Gastrocnemius medialis (tissue), 4 donors: Measurements from ENCODE around the gene KLF7. TPM values are rescaled to one million over a fixed set of nuclear protein-coding genes. Genes with fewer than 3 reads are reported as not detected.

ENCODE experiments used
- ATAC-seq, 2 donors: fragments of 150-250 bp; one replicate each; pipeline ENCODE4 v1.9.1; 2016
- DNase-seq, 2 donors: peaks; one replicate each; pipeline ENCODE4 v3.0.0-alpha.2; 2019
- H3K27ac ChIP-seq, 4 donors: fragments of 200-600 bp; sonication (generic); 1 replicate in 1 of 4; 2 replicates in 3 of 4; pipeline ENCODE4 v1.5.1; 2016 to 2018; ENCODE audit warnings: mild to moderate bottlenecking in 2 of 4, moderate library complexity in 1 of 4
- H3K27me3 ChIP-seq, 3 donors: fragments of 200-600 bp; sonication (generic) in 2 of 3; 1 replicate in 1 of 3; 2 replicates in 2 of 3; pipeline versions ENCODE4 v1.5.1 to v1.6.0; 2016 to 2019; ENCODE audit warnings: mild to moderate bottlenecking in 1 of 3, moderate library complexity in 1 of 3
- H3K36me3 ChIP-seq, 2 donors: fragments of 200-600 bp; sonication (generic) in 1 of 2; one replicate each; pipeline ENCODE4 v1.5.1; 2017 to 2018
- H3K4me1 ChIP-seq, 2 donors: fragments of 200-600 bp; sonication (generic) in 1 of 2; one replicate each; pipeline ENCODE4 v1.5.1; 2016 to 2017; ENCODE audit warnings: mild to moderate bottlenecking in 2 of 2
- H3K4me3 ChIP-seq, 4 donors: fragments of 200-600 bp; sonication (generic) in 3 of 4; 1 replicate in 1 of 4; 2 replicates in 3 of 4; pipeline ENCODE4 v1.5.1; 2016 to 2019; ENCODE audit warnings: mild to moderate bottlenecking in 2 of 4
- H3K9me3 ChIP-seq, 3 donors: fragments of 200-600 bp; sonication (generic) in 2 of 3; 1 replicate in 1 of 3; 2 replicates in 2 of 3; pipeline ENCODE4 v1.5.1; 2016 to 2019
- POLR2A ChIP-seq, 2 donors: fragments of 450-650 bp; IDR thresholded peaks; one replicate each; pipeline ENCODE4 v1.6.1; 2017; ENCODE audit warnings: antibody characterized with exemption in 2 of 2, mild to moderate bottlenecking in 2 of 2, moderate library complexity in 2 of 2
- in situ Hi-C, 4 donors: fragments of 200-750 bp; cut with MboI; loops; one replicate each; pipeline versions ENCODE4 v1.15.0 to v1.8.0; 2017; ENCODE audit warnings: low sequenced_read_pairs in 4 of 4
- intact Hi-C: fragments of 100-400 bp; cut with DNase I; formaldehyde crosslinking; loops from one replicate; pipeline ENCODE4 v1.15.1; 2023; ENCODE audit warnings: low total_unique reads
- total RNA-seq, 4 donors: library from RNA; depleted of rRNA; stranded (reverse); fragments of >200 nt; gene quantifications; one replicate each; pipeline versions ENCODE4 v1.1.0 to v1.2.3, GENCODE V29; 2016
- TF ChIP-seq, protein P1 (sequence below), 5 experiments: fragments of 450-650 bp in 3 of 5; fragments of 200-600 bp in 2 of 5; sonication (generic) in 2 of 5; IDR thresholded peaks in 4 of 5; conservative IDR thresholded peaks in 1 of 5; 1 replicate in 4 of 5; 2 replicates in 1 of 5; pipeline ENCODE4 v1.5.1; 2016 to 2019; ENCODE audit warnings: antibody characterized with exemption in 5 of 5, mild to moderate bottlenecking in 3 of 5, moderate library complexity in 3 of 5

KLF7 gene
- total RNA-seq, 4 donors from 2014 or later, result 6.8 to 12.0 (median 7.6) TPM

DNA sequence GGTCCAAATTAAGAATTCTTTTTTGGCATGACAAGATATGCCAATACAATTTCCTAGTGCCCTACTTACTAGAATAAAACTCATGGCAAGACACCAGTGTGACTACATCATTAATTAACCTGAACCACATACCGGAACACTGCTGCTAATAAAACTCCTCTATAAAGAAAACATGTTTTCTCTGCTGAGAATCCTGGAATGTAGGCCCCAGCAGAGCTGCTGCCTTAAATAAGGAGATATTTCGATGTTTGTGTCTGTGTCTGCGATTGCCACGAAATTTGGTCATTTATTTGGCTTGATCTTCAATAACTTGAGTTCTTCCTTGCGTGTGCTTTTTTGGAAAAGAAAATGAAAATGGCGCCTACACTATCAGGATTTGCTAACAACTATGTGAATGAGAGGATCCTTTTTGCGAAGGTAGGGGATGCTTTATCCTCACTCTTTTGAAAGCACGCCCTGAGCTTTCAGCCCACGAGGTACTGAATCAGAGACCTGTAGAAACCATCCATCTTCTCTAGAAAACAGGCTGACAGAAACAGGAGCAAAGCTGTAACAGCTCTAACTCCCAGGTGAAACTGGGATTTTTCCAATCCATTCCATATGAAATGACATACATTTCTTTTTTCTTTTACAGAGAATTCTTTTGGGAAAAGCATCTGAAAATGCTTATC is 27.0 kb downstream of the KLF7 start:
- in situ Hi-C loops, result no loop called here
- intact Hi-C loops, result no loop called here
- DNase-seq (no peak), ATAC-seq (no peak)
- Histone ChIP-seq H3K4me3 (no peak overlapping the region), H3K4me1 (peaks cover 81 to 82% of the 10 kb centered on the region in 2 donors), H3K27ac (peak overlapping the region; percentile 79 to 86 (median 81)), H3K27me3 (no peaks in the 10 kb centered on the region), H3K9me3 (no peaks in the 10 kb centered on the region), H3K36me3 (no peaks in the 10 kb centered on the region)
- no peak for TF ChIP-seq POLR2A (IDR thresholded peaks at IDR 0.05)
- TF ChIP-seq, protein P1, sequence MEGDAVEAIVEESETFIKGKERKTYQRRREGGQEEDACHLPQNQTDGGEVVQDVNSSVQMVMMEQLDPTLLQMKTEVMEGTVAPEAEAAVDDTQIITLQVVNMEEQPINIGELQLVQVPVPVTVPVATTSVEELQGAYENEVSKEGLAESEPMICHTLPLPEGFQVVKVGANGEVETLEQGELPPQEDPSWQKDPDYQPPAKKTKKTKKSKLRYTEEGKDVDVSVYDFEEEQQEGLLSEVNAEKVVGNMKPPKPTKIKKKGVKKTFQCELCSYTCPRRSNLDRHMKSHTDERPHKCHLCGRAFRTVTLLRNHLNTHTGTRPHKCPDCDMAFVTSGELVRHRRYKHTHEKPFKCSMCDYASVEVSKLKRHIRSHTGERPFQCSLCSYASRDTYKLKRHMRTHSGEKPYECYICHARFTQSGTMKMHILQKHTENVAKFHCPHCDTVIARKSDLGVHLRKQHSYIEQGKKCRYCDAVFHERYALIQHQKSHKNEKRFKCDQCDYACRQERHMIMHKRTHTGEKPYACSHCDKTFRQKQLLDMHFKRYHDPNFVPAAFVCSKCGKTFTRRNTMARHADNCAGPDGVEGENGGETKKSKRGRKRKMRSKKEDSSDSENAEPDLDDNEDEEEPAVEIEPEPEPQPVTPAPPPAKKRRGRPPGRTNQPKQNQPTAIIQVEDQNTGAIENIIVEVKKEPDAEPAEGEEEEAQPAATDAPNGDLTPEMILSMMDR (IDR thresholded peaks at IDR 0.05 in 4 of 5, conservative IDR thresholded peaks at IDR 0.05 in 1 of 5), result no peak

DNA sequence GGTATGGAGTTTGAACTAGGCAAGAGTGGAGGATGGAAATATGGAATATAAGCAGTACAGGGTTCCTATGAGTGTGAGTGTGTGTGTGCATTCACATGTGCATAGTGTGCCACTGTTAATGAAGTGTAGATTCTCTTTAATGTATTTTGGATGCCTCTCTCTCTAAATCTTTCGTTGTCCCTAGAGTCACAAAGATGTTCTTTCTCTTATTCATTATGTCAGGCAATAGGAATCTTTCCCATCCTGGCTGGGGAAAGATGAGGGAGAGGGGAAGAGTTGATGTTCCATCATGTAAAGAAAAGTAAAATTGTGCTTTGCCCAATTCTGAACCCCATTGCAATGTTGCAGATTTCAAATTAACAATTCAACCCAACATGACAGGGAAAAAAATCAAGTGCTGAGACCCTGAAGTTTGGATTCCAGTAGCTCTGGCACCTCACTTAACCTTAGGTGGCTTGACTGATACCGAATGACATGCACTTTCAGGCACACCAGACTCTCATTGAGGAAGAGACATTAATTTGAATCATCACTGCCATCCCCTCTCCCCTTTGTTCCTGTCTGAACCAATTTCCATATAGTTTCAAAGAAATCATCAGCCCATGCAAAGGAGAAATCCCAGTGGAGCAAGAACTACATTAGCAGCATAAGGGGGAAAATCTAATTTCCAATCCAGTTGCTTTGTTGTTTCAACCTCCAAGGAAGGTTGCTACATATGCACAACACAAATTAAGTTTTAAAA is 28.0 kb downstream of the KLF7 start:
- intact Hi-C loops, result no loop called here
- no peaks in the 10 kb centered on the region for H3K27me3 ChIP-seq

DNA sequence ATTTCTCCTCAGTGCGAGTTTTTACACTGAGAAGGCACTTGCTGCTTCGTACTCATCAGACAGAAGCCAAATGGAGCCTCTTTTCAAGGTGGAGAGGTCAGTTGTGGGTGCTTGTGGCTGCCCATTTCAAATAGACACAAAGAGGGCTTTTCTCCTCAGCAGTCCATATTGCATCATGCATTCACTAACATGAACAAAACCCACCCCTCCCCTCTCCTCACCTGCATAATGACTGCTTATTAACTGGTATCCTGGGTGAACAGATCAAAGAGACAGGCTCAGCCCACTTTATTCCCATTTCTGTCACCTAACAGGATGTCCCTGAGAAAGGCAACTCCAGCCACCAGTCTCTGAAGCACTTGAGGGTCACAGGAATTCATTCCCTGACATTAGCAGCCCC is 28.9 kb downstream of the KLF7 start:
- H3K4me3 ChIP-seq, result no peak overlapping the region
- intact Hi-C loops, result no loop called here
- peaks cover 76 to 82% of the 10 kb centered on the region in 2 donors for H3K4me1 ChIP-seq
- no peaks in the 10 kb centered on the region for H3K9me3 ChIP-seq
- H3K36me3 ChIP-seq, result no peaks in the 10 kb centered on the region
- H3K27ac ChIP-seq, result peak overlapping the region; percentile 79 to 86 (median 81)
- DNase-seq (no peak), ATAC-seq (no peak)
- in situ Hi-C loops, result no loop called here
- H3K27me3 ChIP-seq, result no peaks in the 10 kb centered on the region
- TF ChIP-seq, protein P1 (IDR thresholded peaks at IDR 0.05 in 4 of 5, conservative IDR thresholded peaks at IDR 0.05 in 1 of 5), result no peak
- no peak for TF ChIP-seq POLR2A (IDR thresholded peaks at IDR 0.05)

More for the DNA sequence above, 28.0 kb downstream of the KLF7 start:
- DNase-seq, result no peak
- ATAC-seq, result no peak
- H3K4me1 ChIP-seq, result peaks cover 81 to 84% of the 10 kb centered on the region in 2 donors
- no peaks in the 10 kb centered on the region for H3K9me3 ChIP-seq
- TF ChIP-seq POLR2A (IDR thresholded peaks at IDR 0.05), result no peak
- TF ChIP-seq, protein P1 (IDR thresholded peaks at IDR 0.05 in 4 of 5, conservative IDR thresholded peaks at IDR 0.05 in 1 of 5), result no peak
- H3K36me3 ChIP-seq, result no peaks in the 10 kb centered on the region
- H3K27ac ChIP-seq, result peak overlapping the region; percentile 79 to 86 (median 81)
- in situ Hi-C loops, result no loop called here
- H3K4me3 ChIP-seq, result no peak overlapping the region

DNA sequence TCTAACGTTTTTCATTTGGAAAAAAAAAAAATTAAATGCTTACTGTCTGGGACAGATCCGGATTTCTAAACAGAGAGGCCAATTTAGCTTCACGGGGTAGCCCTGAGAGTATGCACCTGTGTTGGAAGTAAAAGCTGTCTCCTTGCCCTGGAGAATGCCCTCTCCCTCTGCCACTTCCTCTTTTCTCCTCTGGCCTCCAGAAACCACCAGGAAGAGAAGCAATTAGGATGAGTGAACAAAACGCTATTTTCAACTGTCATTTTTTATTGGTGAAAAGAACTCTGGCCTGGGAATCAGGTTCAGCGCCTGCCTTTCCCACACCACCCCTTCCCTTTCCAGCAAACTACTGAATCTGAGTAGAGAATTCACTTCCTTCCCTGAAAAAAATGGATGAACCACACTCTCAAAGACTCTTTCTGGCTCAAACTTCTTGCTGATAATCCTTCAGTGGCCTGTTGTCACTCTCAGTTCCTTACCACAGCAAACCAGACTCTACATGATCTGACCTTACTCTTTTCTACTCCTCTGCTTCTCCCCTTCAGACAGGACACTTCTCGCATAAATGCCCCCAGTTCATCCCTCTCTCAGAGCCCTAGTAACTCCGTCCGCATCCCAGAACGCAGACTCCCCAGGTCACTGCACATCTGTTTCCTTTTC is 29.8 kb downstream of the KLF7 start:
- H3K9me3 ChIP-seq, result no peaks in the 10 kb centered on the region
- no peaks in the 10 kb centered on the region for H3K27me3 ChIP-seq
- in situ Hi-C loops (no loop called here), intact Hi-C loops (no loop called here)
- TF ChIP-seq POLR2A (IDR thresholded peaks at IDR 0.05), result no peak
- TF ChIP-seq, protein P1 (IDR thresholded peaks at IDR 0.05 in 4 of 5, conservative IDR thresholded peaks at IDR 0.05 in 1 of 5), result no peak
- H3K27ac ChIP-seq, result peak overlapping the region; percentile 79 to 86 (median 81)
- no peak for ATAC-seq
- H3K36me3 ChIP-seq, result no peaks in the 10 kb centered on the region
- H3K4me3 ChIP-seq, result no peak overlapping the region
- DNase-seq, result no peak
- peaks cover 80 to 84% of the 10 kb centered on the region in 2 donors for H3K4me1 ChIP-seq
